GM23248 (cell line): ENCODE measurements around the gene C3. TPM values are rescaled to one million over a fixed set of nuclear protein-coding genes. Genes with fewer than 3 reads are reported as not detected.

Experiments
- DNase-seq: peaks from one replicate; pipeline ENCODE4 v3.0.0-alpha.2; 2015
- H2AFZ ChIP-seq: fragments of 200-600 bp; sonication (generic); 2 replicates; pipeline ENCODE4 v1.6.1; 2016; ENCODE audit warnings: antibody characterized with exemption
- H3F3A ChIP-seq: fragments of 200-600 bp; sonication (generic); 2 replicates; pipeline ENCODE4 v1.6.1; 2016; ENCODE audit warnings: mild to moderate bottlenecking, antibody characterized with exemption, mixed run types; ENCODE audit not compliant: insufficient read depth
- H3K27ac ChIP-seq: fragments of 200-600 bp; sonication (generic); 2 replicates; pipeline ENCODE4 v1.5.1; 2016; ENCODE audit warnings: mild to moderate bottlenecking
- H3K27me3 ChIP-seq: fragments of 200-600 bp; sonication (generic); replicated peaks from 2 replicates; pipeline ENCODE4 v1.6.1; 2016; ENCODE audit warnings: mild to moderate bottlenecking; ENCODE audit not compliant: insufficient read depth
- H3K36me3 ChIP-seq: fragments of 200-600 bp; sonication (generic); 2 replicates; pipeline ENCODE4 v1.6.1; 2016; ENCODE audit warnings: low read depth, mild to moderate bottlenecking
- H3K4me1 ChIP-seq: fragments of 200-600 bp; sonication (generic); 2 replicates; pipeline ENCODE4 v1.6.1; 2016; ENCODE audit warnings: mild to moderate bottlenecking; ENCODE audit not compliant: insufficient read depth
- H3K4me2 ChIP-seq: fragments of 200-600 bp; sonication (generic); one replicate; pipeline ENCODE4 v1.6.1; 2016; ENCODE audit warnings: mild to moderate bottlenecking; ENCODE audit not compliant: unreplicated experiment
- H3K4me3 ChIP-seq: fragments of 200-600 bp; sonication (generic); 2 replicates; pipeline ENCODE4 v1.5.1; 2016; ENCODE audit warnings: mild to moderate bottlenecking
- H3K79me2 ChIP-seq: fragments of 200-600 bp; sonication (generic); 2 replicates; pipeline ENCODE4 v1.6.1; 2016; ENCODE audit warnings: mild to moderate bottlenecking; ENCODE audit not compliant: insufficient read depth
- H3K9ac ChIP-seq: fragments of 200-600 bp; sonication (generic); 2 replicates; pipeline ENCODE4 v1.6.1; 2016; ENCODE audit warnings: mild to moderate bottlenecking
- H3K9me2 ChIP-seq: fragments of 200-600 bp; sonication (generic); 2 replicates; pipeline ENCODE4 v1.6.1; 2016; ENCODE audit warnings: mixed run types, mild to moderate bottlenecking, moderate library complexity; ENCODE audit not compliant: insufficient read depth
- H3K9me3 ChIP-seq: fragments of 200-600 bp; sonication (generic); one replicate; pipeline ENCODE4 v1.6.1; 2017; ENCODE audit warnings: low read depth
- H4K20me1 ChIP-seq: fragments of 200-600 bp; sonication (generic); 2 replicates; pipeline ENCODE4 v1.6.0; 2016; ENCODE audit not compliant: insufficient read depth
- EZH2 ChIP-seq: fragments of 200-600 bp; sonication (generic); IDR thresholded peaks from 2 replicates; pipeline ENCODE4 v1.6.1; 2018; ENCODE audit warnings: antibody characterized with exemption, mild to moderate bottlenecking; ENCODE audit not compliant: insufficient read depth, poor library complexity, severe bottlenecking
- EZH2phosphoT487 ChIP-seq: fragments of 200-600 bp; sonication (generic); IDR thresholded peaks from 2 replicates; pipeline ENCODE4 v1.6.1; 2018; ENCODE audit warnings: antibody characterized with exemption, moderate library complexity, mild to moderate bottlenecking, low read depth; ENCODE audit not compliant: insufficient read depth
- WGBS, 2 experiments: methylation state at CpG; one replicate each; pipeline ENCODE4 v1.1.6; 2015 to 2017; ENCODE audit warnings: low lambda C conversion rate in 2 of 2, low coverage in 1 of 2; ENCODE audit errors: missing lambda C conversion rate in 2 of 2; 5-methylcytosine and 5-hydroxymethylcytosine counted together
- in situ Hi-C: fragments of 300-500 bp; cut with MboI; formaldehyde crosslinking; loops from 2 replicates; pipeline ENCODE4 v1.15.0; 2020
- polyA plus RNA-seq: library from polyadenylated mRNA; unstranded; fragments of >200 nt; fragmentation: Nextera tagmentation; extraction: Ambion mirVana; gene quantifications from 2 replicates; pipeline ENCODE4 v1.2.1, GENCODE V29; 2016
- total RNA-seq: library from RNA; depleted of rRNA; stranded (reverse); fragments of >200 nt; shearing (Covaris generic); gene quantifications from 2 replicates; pipeline ENCODE4 v1.2.3, GENCODE V29; 2014

The C3 gene
- total and polyA plus RNA-seq, 2 experiments from 2014 or later, result 3.1 to 3.5 TPM

GRCh38 chr19:6708346-6708745 is 12.1 kb downstream of the C3 start:
- H2AFZ ChIP-seq, result no peak overlapping the region
- no peaks in the 10 kb centered on the region for H3K27me3 ChIP-seq
- WGBS, 2 experiments, result 82 to 88% methylated on average over 3 of the region's 3 CpGs
- H3K36me3 ChIP-seq, result no peaks in the 10 kb centered on the region
- no peak overlapping the region for H3K27ac ChIP-seq
- in situ Hi-C loops, result no loop called here
- H4K20me1 ChIP-seq, result no peaks in the 10 kb centered on the region
- TF ChIP-seq EZH2, result no peak
- TF ChIP-seq EZH2phosphoT487, result no peak
- no peaks in the 10 kb centered on the region for H3K79me2 ChIP-seq
- H3K9me3 ChIP-seq, result no peaks in the 10 kb centered on the region
- no peaks in the 10 kb centered on the region for H3K4me1 ChIP-seq
- no peak overlapping the region for H3K4me3 ChIP-seq
- H3K9me2 ChIP-seq, result no peaks in the 10 kb centered on the region
- H3K9ac ChIP-seq, result no peak overlapping the region
- DNase-seq, result no peak
- H3F3A ChIP-seq, result no peaks in the 10 kb centered on the region
- H3K4me2 ChIP-seq, result no peak overlapping the region

DNA sequence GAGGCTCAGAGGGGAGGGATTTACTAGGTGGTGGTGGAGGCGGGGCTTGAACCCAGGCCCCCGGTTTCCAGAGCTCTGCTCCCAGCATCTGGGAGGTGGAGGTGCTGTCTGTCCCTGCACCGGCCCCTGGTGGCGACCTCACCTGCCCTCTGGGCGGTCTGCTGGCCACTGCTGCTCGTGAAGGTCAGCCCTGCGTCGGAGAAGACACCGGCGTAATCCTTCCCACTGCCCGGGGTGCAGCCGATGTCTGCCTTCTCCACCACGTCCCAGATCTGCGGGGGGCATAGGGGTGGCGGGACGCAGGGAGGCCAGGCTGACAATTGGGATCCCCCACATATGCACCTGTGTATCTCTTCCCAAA is 12.8 kb downstream of the C3 start:
- Histone ChIP-seq H3K36me3 (no peaks in the 10 kb centered on the region), H3K4me2 (no peak overlapping the region), H3K4me1 (no peaks in the 10 kb centered on the region), H3K79me2 (no peaks in the 10 kb centered on the region), H3K4me3 (no peak overlapping the region), H3F3A (no peaks in the 10 kb centered on the region), H2AFZ (no peak overlapping the region), H3K27me3 (no peaks in the 10 kb centered on the region), H3K27ac (no peak overlapping the region), H3K9ac (no peak overlapping the region), H3K9me3 (no peaks in the 10 kb centered on the region), H4K20me1 (no peaks in the 10 kb centered on the region), H3K9me2 (no peaks in the 10 kb centered on the region)
- no peak for DNase-seq
- in situ Hi-C loops, result no loop called here
- TF ChIP-seq EZH2, result no peak
- TF ChIP-seq EZH2phosphoT487, result no peak
- 93 to 96% methylated on average over 11 to 16 of the region's 16 CpGs for WGBS, 2 experiments

GRCh38 chr19:6707011-6707657 is 13.3 kb downstream of the C3 start:
- in situ Hi-C loops, result no loop called here
- Histone ChIP-seq H3F3A (no peaks in the 10 kb centered on the region), H3K9me3 (no peaks in the 10 kb centered on the region), H3K4me2 (no peak overlapping the region), H4K20me1 (no peaks in the 10 kb centered on the region), H2AFZ (no peak overlapping the region), H3K27ac (no peak overlapping the region), H3K4me1 (no peaks in the 10 kb centered on the region), H3K36me3 (no peaks in the 10 kb centered on the region), H3K79me2 (no peaks in the 10 kb centered on the region), H3K4me3 (no peak overlapping the region), H3K9me2 (no peaks in the 10 kb centered on the region), H3K27me3 (no peaks in the 10 kb centered on the region), H3K9ac (no peak overlapping the region)
- no peak for TF ChIP-seq EZH2
- TF ChIP-seq EZH2phosphoT487, result no peak
- DNase-seq, result no peak
- 89 to 94% methylated on average over 26 to 44 of the region's 44 CpGs for WGBS, 2 experiments

DNA sequence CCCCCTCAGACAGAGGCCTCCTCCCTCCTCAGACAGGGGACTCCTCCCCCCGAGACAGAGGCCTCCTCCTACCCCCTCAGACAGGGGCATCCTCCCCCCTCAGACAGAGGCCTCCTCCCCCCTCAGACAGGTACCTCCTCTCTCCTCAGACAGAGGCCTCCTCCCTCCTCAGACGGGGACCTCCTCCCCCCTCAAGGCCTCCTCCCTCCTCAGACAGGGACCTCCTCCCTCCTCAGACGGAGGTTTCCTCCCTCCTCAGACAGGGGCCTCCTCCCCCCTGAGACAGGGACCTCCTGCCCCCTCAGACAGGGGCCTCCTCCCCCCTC is 13.9 kb downstream of the C3 start:
- Histone ChIP-seq H2AFZ (no peak overlapping the region), H3K9ac (no peak overlapping the region), H3K4me1 (no peaks in the 10 kb centered on the region), H3K36me3 (no peaks in the 10 kb centered on the region), H4K20me1 (no peaks in the 10 kb centered on the region), H3K79me2 (no peaks in the 10 kb centered on the region), H3K9me2 (no peaks in the 10 kb centered on the region), H3K4me3 (no peak overlapping the region), H3K4me2 (no peak overlapping the region), H3F3A (no peaks in the 10 kb centered on the region), H3K27me3 (no peaks in the 10 kb centered on the region), H3K27ac (no peak overlapping the region), H3K9me3 (no peaks in the 10 kb centered on the region)
- 68% methylated on average over 3 of the region's 3 CpGs; no CpG with 5 or more reads in 1 of the 2 experiments for WGBS, 2 experiments
- in situ Hi-C loops, result no loop called here
- TF ChIP-seq EZH2phosphoT487 (no peak), EZH2 (no peak)
- no peak for DNase-seq

- no peak for DNase-seq
- Histone ChIP-seq H3K4me2 (no peak overlapping the region), H3K4me1 (no peaks in the 10 kb centered on the region), H3K27me3 (no peaks in the 10 kb centered on the region), H3K9me3 (no peaks in the 10 kb centered on the region), H3K4me3 (no peak overlapping the region), H2AFZ (no peak overlapping the region), H3K27ac (no peak overlapping the region), H3K79me2 (no peaks in the 10 kb centered on the region), H3K9ac (no peak overlapping the region), H3K9me2 (no peaks in the 10 kb centered on the region), H3F3A (no peaks in the 10 kb centered on the region), H4K20me1 (no peaks in the 10 kb centered on the region), H3K36me3 (no peaks in the 10 kb centered on the region)
- in situ Hi-C loops, result no loop called here
- TF ChIP-seq EZH2phosphoT487 (no peak), EZH2 (no peak)
- 79 to 84% methylated on average over 9 to 11 of the region's 11 CpGs for WGBS, 2 experiments
These were observed 14.4 kb downstream of the C3 start for GRCh38 chr19:6705931-6706632.
